Stimulated activated CD4-positive, alpha-beta T cell treated with anti-CD3 and anti-CD28 coated beads, Interleukin-15, amount 100 ng/mL, for 48 hours (primary cell): ENCODE results near the gene OSBPL5.

Experiments
- DNase-seq, 2 donors: peaks; one replicate each; pipeline ENCODE4 v3.0.0-alpha.2; 2020; ENCODE audit warnings: low read depth in 2 of 2

Gene OSBPL5

GRCh38 chr11:3052567-3052966 lies 112.5 kb downstream of the OSBPL5 start:
- DNase-seq, result no peak

- no peak for DNase-seq
Measured at GRCh38 chr11:3052109-3052479, 113.0 kb downstream of the OSBPL5 start.

- no peak for DNase-seq
Measured at GRCh38 chr11:3051196-3052108, 113.7 kb downstream of the OSBPL5 start.

GRCh38 chr11:3050386-3051195 lies 114.5 kb downstream of the OSBPL5 start:
- no peak for DNase-seq

- DNase-seq, result peak in 1 of 2 donors; percentile 55
Measured at GRCh38 chr11:3049430-3050243, 115.5 kb downstream of the OSBPL5 start.

GRCh38 chr11:3047637-3048036 lies 117.5 kb downstream of the OSBPL5 start:
- no peak for DNase-seq

- no peak for DNase-seq
Measured at GRCh38 chr11:3046641-3047040, 118.5 kb downstream of the OSBPL5 start.

- DNase-seq, result no peak
Measured at GRCh38 chr11:3046190-3046589, 118.9 kb downstream of the OSBPL5 start.

GRCh38 chr11:3044915-3045314 lies 120.2 kb downstream of the OSBPL5 start:
- DNase-seq, result no peak

GRCh38 chr11:3044004-3044403 lies 121.1 kb downstream of the OSBPL5 start:
- no peak for DNase-seq

- DNase-seq, result no peak
Measured at GRCh38 chr11:3043315-3043871, 121.7 kb downstream of the OSBPL5 start.

- DNase-seq, result no peak
Measured at GRCh38 chr11:3042496-3043314, 122.4 kb downstream of the OSBPL5 start.

- DNase-seq, result no peak
Measured at GRCh38 chr11:3041699-3042441, 123.2 kb downstream of the OSBPL5 start.

GRCh38 chr11:3040881-3041280 lies 124.2 kb downstream of the OSBPL5 start:
- no peak for DNase-seq

GRCh38 chr11:3037945-3038271 lies 127.2 kb downstream of the OSBPL5 start:
- DNase-seq, result no peak
